GM10266 (cell line): ENCODE data around the gene FXR2.
"Not testable (repeated sequence)": the region's sequence is repeated elsewhere in the genome, so short reads cannot be mapped to it uniquely, and the experiment has no call there.

ENCODE experiments used
- DNase-seq: peaks from one replicate; pipeline ENCODE4 v3.0.0; 2012; ENCODE audit errors: extremely low spot score
- CTCF ChIP-seq: IDR thresholded peaks from 2 replicates; pipeline ENCODE4 v1.5.1; 2012; ENCODE audit warnings: mild to moderate bottlenecking, low read depth; ENCODE audit not compliant: control insufficient read depth, insufficient read depth; ENCODE audit errors: missing control alignments

FXR2 gene

GRCh38 chr17:7613769-7614424 is 800 bp downstream of the FXR2 start:
- TF ChIP-seq CTCF: peak; percentile 16
- no peak for DNase-seq

GRCh38 chr17:7612294-7612640 is 2.4 kb downstream of the FXR2 start:
- no peak for DNase-seq
- no peak for TF ChIP-seq CTCF

GRCh38 chr17:7611635-7612293 is 2.9 kb downstream of the FXR2 start:
- no peak for TF ChIP-seq CTCF
- DNase-seq: no peak

- no peak for TF ChIP-seq CTCF
- no peak for DNase-seq
These were observed 4.1 kb downstream of the FXR2 start for GRCh38 chr17:7610641-7611040.

GRCh38 chr17:7606280-7606679 is 8.4 kb downstream of the FXR2 start:
- no peak for TF ChIP-seq CTCF
- no peak for DNase-seq

DNA sequence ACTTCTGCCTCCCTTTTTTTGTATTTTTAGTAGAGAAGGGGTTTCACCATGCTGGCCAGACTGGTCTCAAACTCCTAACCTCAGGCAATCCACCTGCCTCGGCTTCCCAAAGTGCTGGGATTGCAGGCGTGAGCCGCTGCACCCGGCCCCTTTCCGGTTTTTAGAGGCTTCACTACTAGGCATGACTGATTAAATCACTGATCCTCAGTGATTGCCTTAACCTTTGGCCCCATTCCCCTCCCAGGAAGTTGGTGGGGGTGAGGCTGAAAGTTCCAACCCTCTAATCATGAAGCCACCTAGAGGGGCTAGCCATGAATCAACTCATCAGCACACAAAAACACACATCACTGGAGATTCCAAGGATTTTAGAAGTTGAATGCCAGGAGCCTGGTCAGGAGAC is 17.1 kb downstream of the FXR2 start:
- DNase-seq: not testable (repeated sequence)

- no peak for TF ChIP-seq CTCF
- no peak for DNase-seq
These were observed 21.4 kb downstream of the FXR2 start for GRCh38 chr17:7593296-7593695.

- no peak for TF ChIP-seq CTCF
- no peak for DNase-seq
These were observed 22.2 kb downstream of the FXR2 start for GRCh38 chr17:7592422-7593021.
